HepG2 (cell line): ENCODE results near the gene ZNF620. TPM values are rescaled to one million over a fixed set of nuclear protein-coding genes. Genes with fewer than 3 reads are reported as not detected.
A peak's percentile ranks its signal among the peaks of the same experiment; 100 is the strongest.

Source experiments
- ATAC-seq: fragments of 200-7000 bp; cut with Tn5 transposase; 3 replicates; pipeline ENCODE4 v1.9.1; 2020; ENCODE audit warnings: mild to moderate bottlenecking, moderate library complexity
- BruUV-seq: library from RNA; stranded (reverse); fragments of 400-500 nt; replicated peaks from 2 replicates; lab custom pipeline; 2021; lab: Mats Ljungman, UMichigan
- CTCF ChIA-PET: fragments of 300-600 bp; formaldehyde crosslinking; extraction: SDS; loops from one replicate; lab custom pipeline; 2021; ENCODE audit warnings: low total read pairs, inconsistent platforms, low intra/inter-chr PET ratio; lab: Yijun Ruan, JAX
- POLR2A ChIA-PET: fragments of 350-600 bp; sonication (Branson Sonifier 250); formaldehyde crosslinking; loops from one replicate; lab custom pipeline; 2020; ENCODE audit warnings: antibody characterized with exemption, inconsistent platforms; lab: Yijun Ruan, JAX
- DNase-seq: peaks from one replicate; pipeline ENCODE4 v3.0.0-alpha.2; 2015; ENCODE audit warnings: low spot score
- FAIRE-seq: peaks from 3 replicates; lab custom pipeline; 2011; peaks lifted over from hg19 to GRCh38; lab: Jason Lieb, UNC
- H2AFZ ChIP-seq: one replicate; pipeline ENCODE4 v1.6.1; 2011; ENCODE audit warnings: low read length, inconsistent platforms
- H3K27ac ChIP-seq: fragments of 300-600 bp; 3 replicates; pipeline ENCODE4 v1.8.0; 2011; ENCODE audit warnings: mixed run types, mild to moderate bottlenecking, mixed read lengths, low read length, inconsistent platforms; ENCODE audit not compliant: insufficient read depth; ENCODE audit errors: extremely low read length
- H3K27me3 ChIP-seq, 2 experiments: fragments of 200-600 bp in 1 of 2; 2 replicates in 1 of 2; 3 replicates in 1 of 2; pipeline versions ENCODE4 v1.6.0 to v1.8.0; 2011; ENCODE audit warnings: low read length in 2 of 2, mild to moderate bottlenecking in 2 of 2, moderate library complexity in 2 of 2, inconsistent platforms in 1 of 2; ENCODE audit not compliant: insufficient read depth in 2 of 2, control insufficient read depth in 1 of 2
- H3K36me3 ChIP-seq, 2 experiments: fragments of 200-600 bp in 1 of 2; replicated peaks in 1 of 2; 2 replicates in 1 of 2; 3 replicates in 1 of 2; pipeline versions ENCODE4 v1.5.1 to v1.8.0; 2011; ENCODE audit warnings: low read length in 2 of 2, inconsistent platforms in 1 of 2; ENCODE audit not compliant: insufficient read depth in 2 of 2, control insufficient read depth in 1 of 2
- H3K4me1 ChIP-seq: 2 replicates; pipeline ENCODE4 v1.5.1; 2012; ENCODE audit warnings: low read length, inconsistent platforms; ENCODE audit not compliant: insufficient read depth
- H3K4me2 ChIP-seq: 2 replicates; pipeline ENCODE4 v1.6.0; 2011; ENCODE audit warnings: low read depth, low read length, inconsistent platforms
- H3K4me3 ChIP-seq, 3 experiments: fragments of 200-600 bp in 1 of 3; sonication (generic), shearing (Covaris generic) in 1 of 3; replicated peaks in 1 of 3; 2 replicates each; pipeline ENCODE4 v1.5.1; 2011 to 2016; ENCODE audit warnings: low read length in 3 of 3, inconsistent platforms in 2 of 3, low read depth in 2 of 3, mild to moderate bottlenecking in 2 of 3, control low read depth in 1 of 3, mixed read lengths in 1 of 3; ENCODE audit not compliant: insufficient read depth in 1 of 3
- H3K79me2 ChIP-seq: one replicate; pipeline ENCODE4 v1.6.1; 2011; ENCODE audit warnings: low read length, inconsistent platforms; ENCODE audit not compliant: insufficient read depth
- H3K9ac ChIP-seq: 2 replicates; pipeline ENCODE4 v1.6.0; 2011; ENCODE audit warnings: mild to moderate bottlenecking, low read depth, low read length, inconsistent platforms; ENCODE audit not compliant: insufficient read depth
- H3K9me3 ChIP-seq: 2 replicates; pipeline ENCODE4 v1.5.1; 2012; ENCODE audit warnings: mild to moderate bottlenecking, low read length
- H4K20me1 ChIP-seq: 2 replicates; pipeline ENCODE4 v1.6.0; 2011; ENCODE audit warnings: inconsistent platforms, mild to moderate bottlenecking, low read length, moderate library complexity; ENCODE audit not compliant: insufficient read depth
- AHDC1 ChIP-seq: sonication (generic); formaldehyde crosslinking; IDR thresholded peaks from 2 replicates; pipeline ENCODE4 v1.5.1; 2020; ENCODE audit warnings: mild to moderate bottlenecking, missing genetic modification reagents, borderline replicate concordance
- FIP1L1 ChIP-seq: fragments of 200-400 bp; formaldehyde crosslinking; IDR thresholded peaks from 2 replicates; pipeline ENCODE4 v1.6.1; 2018; ENCODE audit warnings: low read depth, mild to moderate bottlenecking, low read length, moderate library complexity, borderline replicate concordance; ENCODE audit not compliant: insufficient read depth
- NFKB2 ChIP-seq: sonication (generic); formaldehyde crosslinking; IDR thresholded peaks from 2 replicates; pipeline ENCODE4 v1.4.0; 2020; ENCODE audit warnings: missing genetic modification reagents, borderline replicate concordance
- PAWR ChIP-seq: sonication (generic); formaldehyde crosslinking; IDR thresholded peaks from 2 replicates; pipeline ENCODE4 v1.4.0; 2020; ENCODE audit warnings: missing genetic modification reagents, mild to moderate bottlenecking, borderline replicate concordance
- TFE3 ChIP-seq: IDR thresholded peaks from 2 replicates; pipeline ENCODE4 v1.6.1; 2016
- TOE1 ChIP-seq: sonication (generic); formaldehyde crosslinking; IDR thresholded peaks from 2 replicates; pipeline ENCODE4 v1.4.0; 2020; ENCODE audit warnings: mild to moderate bottlenecking, missing genetic modification reagents
- U2AF1 ChIP-seq: fragments of 200-400 bp; formaldehyde crosslinking; optimal IDR thresholded peaks from 2 replicates; pipeline ENCODE3; 2017; ENCODE audit warnings: mild to moderate bottlenecking, low read depth, low read length
- ZNF552 ChIP-seq: sonication (generic); formaldehyde crosslinking; IDR thresholded peaks from 2 replicates; pipeline ENCODE4 v1.9.0; 2022; ENCODE audit warnings: missing genetic modification reagents, mild to moderate bottlenecking, borderline replicate concordance
- ZNF83 ChIP-seq: sonication (generic); formaldehyde crosslinking; IDR thresholded peaks from 2 replicates; pipeline ENCODE4 v1.4.0; 2020; ENCODE audit warnings: missing genetic modification reagents, mild to moderate bottlenecking, borderline replicate concordance
- WGBS: methylation state at CpG from one replicate; pipeline ENCODE4 v1.1.6; 2017; ENCODE audit warnings: low lambda C conversion rate; 5-methylcytosine and 5-hydroxymethylcytosine counted together
- in situ Hi-C: cut with HindIII; loops from 2 replicates; pipeline ENCODE4 v1.10.0; 2017; ENCODE audit warnings: low pct_unique_long_range_greater_than_20kb; ENCODE audit not compliant: extremely low pct_ligation_motif_present
- intact Hi-C: fragments of 100-400 bp; cut with micrococcal nuclease; formaldehyde crosslinking; loops from one replicate; pipeline ENCODE4 v1.10.0; 2022; ENCODE audit not compliant: unreplicated experiment
- polyA plus RNA-seq, 8 experiments: library from polyadenylated mRNA; depleted of rRNA in 3 of 8; stranded (reverse) in 7 of 8; unstranded in 1 of 8; fragments of >200 nt; fragmentation: Illumina TruSeq in 4 of 8; extraction: Trizol in 4 of 8; gene quantifications; 2 replicates each; pipeline versions ENCODE4 v1.2.1 to v1.2.3, GENCODE V29; 2011 to 2016; ENCODE audit warnings: low read depth in 4 of 8, missing spikeins in 1 of 8, mixed read lengths in 1 of 8; ENCODE audit not compliant: insufficient read depth in 1 of 8
- total RNA-seq, 5 experiments: library from RNA; depleted of rRNA; stranded (reverse); fragments of >200 nt; fragmentation: Illumina TruSeq; extraction: Trizol; gene quantifications; 2 replicates each; pipeline ENCODE4 v1.2.3, GENCODE V29; 2016; ENCODE audit warnings: low read depth in 1 of 5
- TF ChIP-seq, protein P1 (sequence below): sonication (generic); formaldehyde crosslinking; IDR thresholded peaks from 2 replicates; pipeline ENCODE4 v1.5.1; 2020; ENCODE audit warnings: missing genetic modification reagents, mild to moderate bottlenecking, borderline replicate concordance
- TF ChIP-seq, protein P2 (sequence below): sonication (generic); formaldehyde crosslinking; IDR thresholded peaks from 2 replicates; pipeline ENCODE4 v1.4.0; 2020; ENCODE audit warnings: mild to moderate bottlenecking, low read depth, missing genetic modification reagents

Gene ZNF620
- total and polyA plus RNA-seq, 2 of the 13 experiments (the other 11 are each of a cell fraction or from before 2014, with no cell fraction given) = 2.3 to 12.2 TPM

DNA sequence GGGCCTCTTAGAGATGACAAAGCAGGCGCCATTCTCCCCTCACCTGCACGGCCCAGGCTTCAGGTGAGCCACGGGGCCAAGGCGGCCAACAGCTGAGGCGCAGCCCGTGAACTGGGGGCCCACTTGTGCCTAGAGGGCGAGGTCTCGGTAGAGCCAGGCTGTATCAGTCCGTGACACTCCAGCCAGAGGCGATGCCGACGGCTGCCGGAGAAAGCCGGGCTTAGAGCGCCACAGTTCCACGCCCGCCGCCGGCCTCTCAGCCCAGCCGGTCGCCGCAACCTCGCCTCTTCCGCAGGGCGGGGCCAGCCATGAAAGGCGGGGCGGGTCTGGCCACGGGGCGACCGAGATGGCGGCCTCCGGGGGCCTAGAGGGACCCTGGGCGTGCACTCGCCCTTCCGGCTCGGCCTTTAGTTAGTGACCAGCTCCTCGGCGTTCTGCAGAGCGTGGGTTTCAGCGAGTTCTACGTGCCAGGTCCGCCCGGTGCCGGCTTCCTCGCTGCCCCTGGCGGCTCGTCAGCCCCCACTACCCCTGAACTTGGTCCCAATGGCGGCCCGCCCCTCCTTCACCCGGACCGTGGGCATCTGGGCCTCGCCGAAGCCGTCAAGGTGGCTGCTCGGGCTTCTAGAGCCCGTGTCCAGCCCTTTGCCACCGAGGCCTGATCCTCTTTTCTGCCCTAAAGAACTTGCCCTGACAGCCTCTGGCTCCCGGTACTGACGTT is 18.9 kb downstream of the ZNF620 start, which contains the start of gene ZNF621:
TSS of gene ZNF621 (plus strand) at position 393 of the 718 bp plus-strand sequence. CDS start 881 bp downstream, outside the sequence.
- H4K20me1 ChIP-seq = no peaks in the 10 kb centered on the region
- H2AFZ ChIP-seq = peak within 1 kb of the TSS; percentile 18
- FAIRE-seq (no peak), DNase-seq (peak; percentile 75), ATAC-seq (peak; percentile 99)
- H3K36me3 ChIP-seq = peaks cover 4 to 21% of the 10 kb centered on the region in 2 experiments; a peak in 3 of 5 replicates
- peak within 1 kb of the TSS; percentile 92 for H3K4me2 ChIP-seq
- peak within 1 kb of the TSS; percentile 86 for H3K27ac ChIP-seq
- peaks cover 34% of the 10 kb centered on the region for H3K79me2 ChIP-seq
- 0% methylated on average over 6 of the region's 59 CpGs for WGBS
- H3K9ac ChIP-seq = peak within 1 kb of the TSS; percentile 98
- H3K9me3 ChIP-seq = no peaks in the 10 kb centered on the region
- peaks cover 34% of the 10 kb centered on the region for H3K4me1 ChIP-seq
- ChIA-PET CTCF (no interaction called here), POLR2A (interaction anchor here (0.9 to 5.8 kb wide), 10 partner anchors 11 to 674 kb away, joined by 3 to 119 read pairs (median 4); partner anchors contain the start of genes CTNNB1, RPL14 and ZNF620)
- intact Hi-C loops (loop anchor here (1.0 to 2.0 kb wide), 2 partner anchors 19 to 68 kb away; partner anchors contain the start of gene RPL14), in situ Hi-C loops (no loop called here)
- peak within 1 kb of the TSS; percentile 98 to 99 (median 99) for H3K4me3 ChIP-seq
- BruUV-seq = no TSS peak
- no peaks in the 10 kb centered on the region; a peak in 1 of 5 replicates for H3K27me3 ChIP-seq
- peak; percentile 93; the same call in 1 of the 2 replicates for TF ChIP-seq NFKB2 (CRISPR knock-in tag)
- TF ChIP-seq PAWR = no peak
- TF ChIP-seq ZNF552 (CRISPR knock-in tag) = 0 out of 2 replicates have a peak, but pooled peaks have one; percentile 14
- TF ChIP-seq TOE1 (CRISPR knock-in tag) = 0 out of 2 replicates have a peak, but pooled peaks have one; percentile 64
- TF ChIP-seq TFE3 (CRISPR knock-in tag) = peak; percentile 61; the same call in 1 of the 2 replicates
- TF ChIP-seq, protein P1, sequence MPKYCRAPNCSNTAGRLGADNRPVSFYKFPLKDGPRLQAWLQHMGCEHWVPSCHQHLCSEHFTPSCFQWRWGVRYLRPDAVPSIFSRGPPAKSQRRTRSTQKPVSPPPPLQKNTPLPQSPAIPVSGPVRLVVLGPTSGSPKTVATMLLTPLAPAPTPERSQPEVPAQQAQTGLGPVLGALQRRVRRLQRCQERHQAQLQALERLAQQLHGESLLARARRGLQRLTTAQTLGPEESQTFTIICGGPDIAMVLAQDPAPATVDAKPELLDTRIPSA = no peak; the same call in 1 of the 2 replicates
- TF ChIP-seq AHDC1 (CRISPR knock-in tag) = peak; percentile 22; the same call in 1 of the 2 replicates
- TF ChIP-seq FIP1L1 = 0 out of 2 replicates have a peak, but pooled peaks have one; percentile 78
- TF ChIP-seq U2AF1 = peak; percentile 89
- TF ChIP-seq, protein P2, sequence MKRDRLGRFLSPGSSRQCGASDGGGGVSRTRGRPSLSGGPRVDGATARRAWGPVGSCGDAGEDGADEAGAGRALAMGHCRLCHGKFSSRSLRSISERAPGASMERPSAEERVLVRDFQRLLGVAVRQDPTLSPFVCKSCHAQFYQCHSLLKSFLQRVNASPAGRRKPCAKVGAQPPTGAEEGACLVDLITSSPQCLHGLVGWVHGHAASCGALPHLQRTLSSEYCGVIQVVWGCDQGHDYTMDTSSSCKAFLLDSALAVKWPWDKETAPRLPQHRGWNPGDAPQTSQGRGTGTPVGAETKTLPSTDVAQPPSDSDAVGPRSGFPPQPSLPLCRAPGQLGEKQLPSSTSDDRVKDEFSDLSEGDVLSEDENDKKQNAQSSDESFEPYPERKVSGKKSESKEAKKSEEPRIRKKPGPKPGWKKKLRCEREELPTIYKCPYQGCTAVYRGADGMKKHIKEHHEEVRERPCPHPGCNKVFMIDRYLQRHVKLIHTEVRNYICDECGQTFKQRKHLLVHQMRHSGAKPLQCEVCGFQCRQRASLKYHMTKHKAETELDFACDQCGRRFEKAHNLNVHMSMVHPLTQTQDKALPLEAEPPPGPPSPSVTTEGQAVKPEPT (CRISPR knock-in tag) = peak; percentile 81; the same call in 1 of the 2 replicates
- TF ChIP-seq ZNF83 (CRISPR knock-in tag) = peak; percentile 44; the same call in 1 of the 2 replicates
